K562 (cell line): Measurements from ENCODE around the gene APCDD1. TPM values are rescaled to one million over a fixed set of nuclear protein-coding genes. Genes with fewer than 3 reads are reported as not detected.

Experiments
- CBFA2T3 ChIP-seq: fragments of 450-650 bp; IDR thresholded peaks from 2 replicates; pipeline ENCODE4 v1.6.1; 2017
- CCNT2 ChIP-seq: IDR thresholded peaks from 2 replicates; pipeline ENCODE4 v1.6.1; 2011; ENCODE audit warnings: borderline replicate concordance, low read depth, mild to moderate bottlenecking, moderate library complexity, mixed read lengths, low read length; ENCODE audit not compliant: insufficient read length; ENCODE audit errors: extremely low read depth
- HNRNPH1 ChIP-seq: fragments of 200-400 bp; formaldehyde crosslinking; optimal IDR thresholded peaks from 2 replicates; pipeline ENCODE3; 2017; ENCODE audit warnings: low read depth, mild to moderate bottlenecking, low read length, moderate library complexity
- MAFG ChIP-seq: fragments of 450-650 bp; conservative IDR thresholded peaks from 2 replicates; pipeline ENCODE4 v1.6.1; 2016; ENCODE audit warnings: missing genetic modification characterization, missing compliant biosample characterization
- MTA1 ChIP-seq: fragments of 450-650 bp; IDR thresholded peaks from 2 replicates; pipeline ENCODE4 v1.6.1; 2017; ENCODE audit warnings: borderline replicate concordance
- REST ChIP-seq, 2 experiments: fragments of 450-650 bp; formaldehyde crosslinking in 1 of 2; IDR thresholded peaks; 2 replicates each; pipeline versions ENCODE4 v1.4.0 to v1.6.1; 2014 to 2020; ENCODE audit warnings: mild to moderate bottlenecking in 2 of 2, borderline replicate concordance in 1 of 2, low read depth in 1 of 2
- STAG1 ChIP-seq: sonication (generic); formaldehyde crosslinking; IDR thresholded peaks from 2 replicates; pipeline ENCODE4 v1.5.0; 2020; ENCODE audit warnings: missing genetic modification reagents, borderline replicate concordance
- polyA plus RNA-seq, 8 experiments: library from polyadenylated mRNA; depleted of rRNA in 4 of 8; stranded (reverse) in 5 of 8; unstranded in 3 of 8; fragments of >200 nt; fragmentation: Nextera tagmentation in 2 of 8; fragmentation: Illumina TruSeq in 1 of 8; extraction: Ambion mirVana in 2 of 8; extraction: Trizol in 1 of 8; gene quantifications; 2 replicates each; pipeline versions ENCODE4 v1.2.1 to v1.2.3, GENCODE V29; 2011 to 2014; ENCODE audit warnings: inconsistent platforms in 1 of 8, missing spikeins in 1 of 8
- total RNA-seq, 7 experiments: library from RNA; depleted of rRNA in 6 of 7; stranded (reverse); fragments of >200 nt in 6 of 7; fragmentation: Illumina TruSeq in 2 of 7; extraction: Trizol in 2 of 7; gene quantifications; 2 replicates each; pipeline versions ENCODE4 v1.2.1 to v1.2.3, GENCODE V29; 2011 to 2021; ENCODE audit warnings: low replicate concordance in 1 of 7
- TF ChIP-seq, protein P1 (sequence below), 3 experiments: IDR thresholded peaks in 2 of 3; conservative IDR thresholded peaks in 1 of 3; 2 replicates each; pipeline ENCODE4 v1.5.1; 2011 to 2012; ENCODE audit warnings: low read length in 3 of 3, mild to moderate bottlenecking in 3 of 3, control low read depth in 2 of 3, improper control_type of control experiment in 1 of 3, inconsistent platforms in 1 of 3, low read depth in 1 of 3, mixed read lengths in 1 of 3, moderate library complexity in 1 of 3; ENCODE audit not compliant: insufficient read depth in 2 of 3
- TF ChIP-seq, protein P2 (sequence below): fragments of 450-650 bp; formaldehyde crosslinking; IDR thresholded peaks from 2 replicates; pipeline ENCODE4 v1.4.0; 2020; ENCODE audit warnings: mild to moderate bottlenecking, mixed read lengths

Gene APCDD1
- total and polyA plus RNA-seq, 9 of the 15 experiments (the other 6 are each of a cell fraction or from before 2014, with no cell fraction given) = 0.07 TPM; not detected in 8

- TF ChIP-seq, protein P1, sequence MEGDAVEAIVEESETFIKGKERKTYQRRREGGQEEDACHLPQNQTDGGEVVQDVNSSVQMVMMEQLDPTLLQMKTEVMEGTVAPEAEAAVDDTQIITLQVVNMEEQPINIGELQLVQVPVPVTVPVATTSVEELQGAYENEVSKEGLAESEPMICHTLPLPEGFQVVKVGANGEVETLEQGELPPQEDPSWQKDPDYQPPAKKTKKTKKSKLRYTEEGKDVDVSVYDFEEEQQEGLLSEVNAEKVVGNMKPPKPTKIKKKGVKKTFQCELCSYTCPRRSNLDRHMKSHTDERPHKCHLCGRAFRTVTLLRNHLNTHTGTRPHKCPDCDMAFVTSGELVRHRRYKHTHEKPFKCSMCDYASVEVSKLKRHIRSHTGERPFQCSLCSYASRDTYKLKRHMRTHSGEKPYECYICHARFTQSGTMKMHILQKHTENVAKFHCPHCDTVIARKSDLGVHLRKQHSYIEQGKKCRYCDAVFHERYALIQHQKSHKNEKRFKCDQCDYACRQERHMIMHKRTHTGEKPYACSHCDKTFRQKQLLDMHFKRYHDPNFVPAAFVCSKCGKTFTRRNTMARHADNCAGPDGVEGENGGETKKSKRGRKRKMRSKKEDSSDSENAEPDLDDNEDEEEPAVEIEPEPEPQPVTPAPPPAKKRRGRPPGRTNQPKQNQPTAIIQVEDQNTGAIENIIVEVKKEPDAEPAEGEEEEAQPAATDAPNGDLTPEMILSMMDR (IDR thresholded peaks at IDR 0.05 in 2 of 3, conservative IDR thresholded peaks at IDR 0.05 in 1 of 3; ENCODE audit: insufficient read depth in 2 of 3, low read depth in 1 of 3, low read length in 3 of 3) = peak; percentile 32 to 44 (median 40); a peak in 3 of 6 replicates
- TF ChIP-seq MAFG (tag) = 0 out of 2 replicates have a peak, but pooled peaks have one; percentile 28
- no peak for TF ChIP-seq CCNT2
- TF ChIP-seq HNRNPH1 = no peak
- peak; percentile 54; the same call in 1 of the 2 replicates for TF ChIP-seq STAG1 (CRISPR knock-in tag)
- no peak for TF ChIP-seq MTA1
- peak; percentile 45; the same call in 1 of the 2 replicates for TF ChIP-seq REST (IDR thresholded peaks at IDR 0.05; ENCODE audit: borderline replicate concordance)
- no peak for TF ChIP-seq REST (CRISPR knock-in tag; IDR thresholded peaks at IDR 0.05; ENCODE audit: low read depth)
- no peak for TF ChIP-seq CBFA2T3
- TF ChIP-seq, protein P2, sequence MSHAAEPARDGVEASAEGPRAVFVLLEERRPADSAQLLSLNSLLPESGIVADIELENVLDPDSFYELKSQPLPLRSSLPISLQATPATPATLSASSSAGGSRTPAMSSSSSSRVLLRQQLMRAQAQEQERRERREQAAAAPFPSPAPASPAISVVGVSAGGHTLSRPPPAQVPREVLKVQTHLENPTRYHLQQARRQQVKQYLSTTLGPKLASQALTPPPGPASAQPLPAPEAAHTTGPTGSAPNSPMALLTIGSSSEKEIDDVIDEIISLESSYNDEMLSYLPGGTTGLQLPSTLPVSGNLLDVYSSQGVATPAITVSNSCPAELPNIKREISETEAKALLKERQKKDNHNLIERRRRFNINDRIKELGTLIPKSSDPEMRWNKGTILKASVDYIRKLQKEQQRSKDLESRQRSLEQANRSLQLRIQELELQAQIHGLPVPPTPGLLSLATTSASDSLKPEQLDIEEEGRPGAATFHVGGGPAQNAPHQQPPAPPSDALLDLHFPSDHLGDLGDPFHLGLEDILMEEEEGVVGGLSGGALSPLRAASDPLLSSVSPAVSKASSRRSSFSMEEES (CRISPR knock-in tag) = no peak
Observed at GRCh38 chr18:10518595-10519255, 64.3 kb downstream of the APCDD1 start (continued).
